ENCODE results near the gene ATXN2L. TPM values are rescaled to one million over a fixed set of nuclear protein-coding genes. Genes with fewer than 3 reads are reported as not detected.
"Not testable (repeated sequence)": the region's sequence is repeated elsewhere in the genome, so short reads cannot be mapped to it uniquely, and the experiment has no call there.

ATXN2L gene
- total RNA-seq, 2 donors from 2014 or later, result 79.9 to 84.3 TPM

GRCh38 chr16:28879261-28879840, 56.6 kb downstream of the ATXN2L start:
- Histone ChIP-seq H3K27me3 (replicated peaks; ENCODE audit: insufficient read depth) (no peaks in the 10 kb centered on the region), H3K4me3 (peak overlapping the region; percentile 94), H3K4me1 (ENCODE audit: control insufficient read depth in 1 of 2, low read depth in 2 of 2) (peaks cover 8 to 14% of the 10 kb centered on the region in 2 donors), H3K9me3 (no peaks in the 10 kb centered on the region), H3K36me3 (peaks cover under 1% of the 10 kb centered on the region), H3K27ac (no peak overlapping the region)
- DNase-seq (ENCODE audit: low spot score), result no peak
- ATAC-seq (ENCODE audit: insufficient number of reproducible peaks, low FRiP score, low read depth), result no peak
- TF ChIP-seq, protein P1, sequence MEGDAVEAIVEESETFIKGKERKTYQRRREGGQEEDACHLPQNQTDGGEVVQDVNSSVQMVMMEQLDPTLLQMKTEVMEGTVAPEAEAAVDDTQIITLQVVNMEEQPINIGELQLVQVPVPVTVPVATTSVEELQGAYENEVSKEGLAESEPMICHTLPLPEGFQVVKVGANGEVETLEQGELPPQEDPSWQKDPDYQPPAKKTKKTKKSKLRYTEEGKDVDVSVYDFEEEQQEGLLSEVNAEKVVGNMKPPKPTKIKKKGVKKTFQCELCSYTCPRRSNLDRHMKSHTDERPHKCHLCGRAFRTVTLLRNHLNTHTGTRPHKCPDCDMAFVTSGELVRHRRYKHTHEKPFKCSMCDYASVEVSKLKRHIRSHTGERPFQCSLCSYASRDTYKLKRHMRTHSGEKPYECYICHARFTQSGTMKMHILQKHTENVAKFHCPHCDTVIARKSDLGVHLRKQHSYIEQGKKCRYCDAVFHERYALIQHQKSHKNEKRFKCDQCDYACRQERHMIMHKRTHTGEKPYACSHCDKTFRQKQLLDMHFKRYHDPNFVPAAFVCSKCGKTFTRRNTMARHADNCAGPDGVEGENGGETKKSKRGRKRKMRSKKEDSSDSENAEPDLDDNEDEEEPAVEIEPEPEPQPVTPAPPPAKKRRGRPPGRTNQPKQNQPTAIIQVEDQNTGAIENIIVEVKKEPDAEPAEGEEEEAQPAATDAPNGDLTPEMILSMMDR (IDR thresholded peaks at IDR 0.05), result no peak

GRCh38 chr16:28879841-28880588, 57.2 kb downstream of the ATXN2L start:
- TF ChIP-seq, protein P1 (IDR thresholded peaks at IDR 0.05), result peak; percentile 54
- no peaks in the 10 kb centered on the region for H3K9me3 ChIP-seq
- peaks cover 8 to 14% of the 10 kb centered on the region in 2 donors for H3K4me1 ChIP-seq (ENCODE audit: control insufficient read depth in 1 of 2, low read depth in 2 of 2)
- ATAC-seq (ENCODE audit: insufficient number of reproducible peaks, low FRiP score, low read depth), result peak; percentile 51
- peak overlapping the region; percentile 94 for H3K4me3 ChIP-seq
- DNase-seq (ENCODE audit: low spot score), result peak; percentile 64
- no peaks in the 10 kb centered on the region for H3K27me3 ChIP-seq (replicated peaks; ENCODE audit: insufficient read depth)
- no peaks in the 10 kb centered on the region for H3K36me3 ChIP-seq
- no peak overlapping the region for H3K27ac ChIP-seq

DNA sequence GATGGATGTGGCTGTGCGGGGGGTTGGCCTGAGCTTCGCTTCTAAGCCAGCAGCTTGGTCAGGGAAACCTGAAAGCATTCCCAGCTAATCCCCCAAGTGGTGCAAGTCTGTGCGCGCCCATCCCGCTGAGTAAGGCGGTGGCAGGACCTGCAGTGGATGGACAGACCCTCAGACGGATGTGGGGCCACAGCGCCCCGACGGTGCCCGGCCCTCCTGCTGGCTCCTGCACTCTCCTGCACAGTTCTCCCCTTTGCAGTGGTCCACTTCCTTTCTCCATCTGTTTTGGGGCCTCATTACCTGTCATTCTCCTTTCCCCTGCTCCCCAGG, 57.8 kb downstream of the ATXN2L start:
- peaks cover 8 to 14% of the 10 kb centered on the region in 2 donors for H3K4me1 ChIP-seq (ENCODE audit: control insufficient read depth in 1 of 2, low read depth in 2 of 2)
- TF ChIP-seq, protein P1 (IDR thresholded peaks at IDR 0.05), result no peak
- no peak for ATAC-seq (ENCODE audit: insufficient number of reproducible peaks, low FRiP score, low read depth)
- peak overlapping the region; percentile 94 for H3K4me3 ChIP-seq
- H3K27ac ChIP-seq, result no peak overlapping the region
- no peak for DNase-seq (ENCODE audit: low spot score)
- no peaks in the 10 kb centered on the region for H3K9me3 ChIP-seq
- no peaks in the 10 kb centered on the region for H3K27me3 ChIP-seq (replicated peaks; ENCODE audit: insufficient read depth)
- H3K36me3 ChIP-seq, result no peaks in the 10 kb centered on the region

DNA sequence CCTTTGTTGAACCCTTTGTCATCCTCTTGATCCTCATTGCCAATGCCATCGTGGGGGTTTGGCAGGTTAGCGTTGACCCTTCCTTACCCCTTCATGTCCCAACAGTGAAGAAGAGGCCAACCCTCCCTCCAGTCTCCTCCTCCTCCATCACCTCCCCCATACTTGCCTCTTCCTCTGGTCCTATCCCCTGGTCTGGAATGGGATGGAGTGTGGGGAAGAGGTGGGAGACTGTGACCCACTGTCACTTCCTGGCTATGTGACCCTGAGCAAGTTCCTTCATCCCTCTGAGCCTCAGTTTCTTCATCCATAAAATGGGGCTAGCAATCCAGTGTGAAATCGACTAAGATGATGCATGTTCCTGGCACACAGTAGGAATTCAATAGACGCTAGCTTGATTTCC, 58.2 kb downstream of the ATXN2L start:
- TF ChIP-seq, protein P1 (IDR thresholded peaks at IDR 0.05), result no peak
- Histone ChIP-seq H3K36me3 (no peaks in the 10 kb centered on the region), H3K9me3 (no peaks in the 10 kb centered on the region), H3K4me1 (ENCODE audit: control insufficient read depth in 1 of 2, low read depth in 2 of 2) (peaks cover 8 to 14% of the 10 kb centered on the region in 2 donors), H3K27ac (no peak overlapping the region), H3K27me3 (replicated peaks; ENCODE audit: insufficient read depth) (no peaks in the 10 kb centered on the region), H3K4me3 (no peak overlapping the region)
- no peak for DNase-seq (ENCODE audit: low spot score)
- ATAC-seq (ENCODE audit: insufficient number of reproducible peaks, low FRiP score, low read depth), result no peak

GRCh38 chr16:28881565-28881964, 58.8 kb downstream of the ATXN2L start:
- not testable (repeated sequence) for H3K4me3 ChIP-seq; H3K27ac ChIP-seq; ATAC-seq (ENCODE audit: insufficient number of reproducible peaks, low FRiP score, low read depth); H3K36me3 ChIP-seq; DNase-seq (ENCODE audit: low spot score); H3K27me3 ChIP-seq (replicated peaks; ENCODE audit: insufficient read depth); H3K9me3 ChIP-seq
- H3K4me1 ChIP-seq (ENCODE audit: control insufficient read depth in 1 of 2, low read depth in 2 of 2), result peaks cover 8 to 14% of the 10 kb centered on the region in 2 donors
